NOMO-1 treated with dmso at 0.1 percent for 144 hours (cell line): Measurements from ENCODE around the gene RHCG.
"Not testable (repeated sequence)": the region's sequence is repeated elsewhere in the genome, so short reads cannot be mapped to it uniquely, and the experiment has no call there.

Experiments used
- DNase-seq: peaks from one replicate; lab custom pipeline; 2025; ENCODE audit not compliant: unreplicated experiment; lab: John Stamatoyannopoulos, UW

The RHCG gene

DNA sequence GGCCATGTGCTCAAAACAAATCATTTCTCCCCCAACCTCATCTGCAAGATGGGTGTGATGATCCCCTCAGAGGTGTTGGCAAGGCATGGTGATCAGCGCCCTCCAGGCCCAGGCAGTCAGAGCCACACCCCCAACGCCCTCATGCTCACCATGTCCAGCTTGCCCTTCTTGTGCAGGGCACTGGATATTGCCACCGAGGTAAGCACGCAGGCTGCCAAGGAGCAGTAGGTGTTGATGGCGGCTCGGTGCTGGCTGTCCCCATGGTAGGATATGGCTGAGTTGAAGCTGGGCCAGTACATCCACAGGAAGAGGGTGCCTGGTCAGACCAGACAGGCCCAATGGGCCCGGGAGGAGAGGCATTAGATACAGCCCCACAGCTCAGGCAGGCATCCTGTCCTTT is 17.2 kb downstream of the RHCG start:
- no peak for DNase-seq

DNA sequence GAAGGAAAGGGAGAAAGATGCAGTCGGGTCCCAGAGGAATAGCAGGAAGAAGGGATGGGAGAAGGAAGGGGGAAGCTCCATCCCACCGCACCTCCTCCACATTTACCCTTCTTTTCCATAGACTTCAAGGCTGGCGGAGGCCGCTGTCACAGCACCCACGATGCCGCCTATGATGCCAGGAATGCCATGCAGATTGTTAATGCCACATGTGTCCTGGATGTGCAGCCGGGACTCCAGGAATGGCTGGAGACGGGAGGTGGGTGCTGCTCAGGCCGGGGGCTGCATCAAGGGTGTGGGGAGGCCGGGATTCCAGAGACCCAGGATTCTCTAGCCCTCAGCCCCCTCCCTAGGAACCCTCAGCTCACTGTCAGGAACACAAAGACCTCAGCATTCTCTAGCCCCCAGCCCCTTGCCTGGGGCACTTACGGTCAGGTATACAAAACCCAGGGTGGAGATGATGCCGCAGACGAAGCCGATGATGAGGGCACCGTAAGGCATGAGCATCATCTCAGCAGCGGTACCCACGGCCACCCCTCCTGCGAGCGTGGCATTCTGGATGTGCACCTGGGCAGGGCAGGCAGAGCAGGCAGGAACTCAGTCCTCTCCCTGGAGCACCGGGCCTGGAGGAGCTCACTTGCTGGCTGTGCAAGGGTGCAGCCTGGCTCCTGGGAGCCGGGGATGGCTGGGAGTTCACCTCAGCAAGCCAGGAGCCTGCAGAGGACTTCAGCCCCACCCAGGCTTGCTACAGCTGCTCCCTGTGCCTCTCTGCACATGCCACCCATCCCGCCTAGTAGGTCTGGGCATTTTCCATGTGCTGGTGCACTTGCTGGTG is 18.8 kb downstream of the RHCG start:
- DNase-seq = no peak

DNA sequence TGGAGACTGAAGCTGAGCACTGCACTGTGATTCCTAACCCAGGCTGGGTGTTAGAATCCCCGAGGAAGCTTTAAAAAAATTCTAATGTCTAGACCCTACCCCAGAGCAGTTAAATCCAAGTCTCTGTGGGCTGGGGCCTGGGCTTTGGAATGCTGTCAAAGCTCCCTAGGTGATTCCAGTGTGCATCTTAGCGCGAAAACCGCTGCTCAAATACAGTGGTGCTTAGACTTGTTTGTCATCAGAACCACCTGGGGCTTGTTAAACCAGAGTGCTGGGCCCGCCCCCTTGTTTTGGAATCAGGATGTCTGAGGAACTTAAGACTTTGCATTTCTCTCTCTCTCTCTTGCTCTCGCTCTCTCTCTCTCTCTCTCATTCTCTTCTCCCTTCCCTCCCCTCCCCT is 20.7 kb downstream of the RHCG start:
- no peak for DNase-seq

DNA sequence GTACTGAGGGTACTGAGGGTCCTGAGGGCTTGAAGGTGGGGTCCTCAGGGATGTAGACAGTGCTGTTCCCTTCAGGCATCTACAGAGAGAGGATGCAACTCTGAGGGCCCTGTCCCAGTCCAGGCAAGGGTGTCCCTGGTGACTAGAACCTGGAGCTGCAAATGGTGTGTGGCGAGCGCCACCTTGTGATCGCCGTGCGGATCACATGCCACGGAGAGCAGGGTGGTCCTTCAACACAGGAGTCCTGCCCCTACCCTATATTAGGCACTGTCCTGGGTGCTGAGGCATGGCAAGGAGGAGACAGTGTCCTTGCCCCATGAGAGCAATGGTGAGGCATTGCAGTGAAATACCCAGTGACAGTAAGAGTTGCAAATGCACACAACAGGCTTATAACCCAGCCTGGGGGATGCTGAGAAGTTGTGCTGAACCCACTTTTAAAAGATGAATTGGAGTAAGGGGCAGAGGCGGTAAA is 23.6 kb downstream of the RHCG start:
- DNase-seq = peak; percentile 17

DNA sequence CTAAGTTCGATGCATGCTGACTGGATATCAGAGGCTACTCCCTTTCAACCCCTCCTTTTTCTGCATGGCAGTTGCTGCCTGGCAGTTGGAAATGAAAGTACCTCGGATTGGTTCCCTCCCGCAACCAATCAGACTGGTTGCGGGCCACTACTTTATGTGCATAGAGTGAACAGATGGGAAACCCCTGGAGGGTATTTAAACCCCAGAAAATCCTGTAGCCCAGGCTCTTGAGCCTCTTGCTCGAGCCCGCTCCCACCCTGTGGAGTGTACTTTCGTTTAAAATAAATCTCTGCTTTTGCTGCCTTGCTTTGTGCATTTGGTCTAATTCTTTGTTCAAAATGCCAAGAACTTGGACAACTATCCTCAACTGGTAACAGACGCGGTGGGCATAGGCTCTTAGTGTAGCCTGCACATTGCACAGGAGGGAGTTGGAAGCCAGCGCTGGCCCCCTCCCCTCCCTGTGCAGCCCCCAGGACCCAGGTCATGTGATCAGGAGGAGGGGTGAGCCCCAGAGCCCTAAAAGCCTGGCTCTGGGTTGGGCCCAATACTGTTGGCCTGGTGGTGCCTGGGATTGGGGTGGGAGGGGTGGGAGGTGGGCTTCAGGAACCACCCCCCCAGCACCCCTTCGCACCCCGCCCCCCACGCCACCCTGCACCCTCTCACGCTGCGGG is 26.8 kb downstream of the RHCG start:
- DNase-seq = no peak

DNA sequence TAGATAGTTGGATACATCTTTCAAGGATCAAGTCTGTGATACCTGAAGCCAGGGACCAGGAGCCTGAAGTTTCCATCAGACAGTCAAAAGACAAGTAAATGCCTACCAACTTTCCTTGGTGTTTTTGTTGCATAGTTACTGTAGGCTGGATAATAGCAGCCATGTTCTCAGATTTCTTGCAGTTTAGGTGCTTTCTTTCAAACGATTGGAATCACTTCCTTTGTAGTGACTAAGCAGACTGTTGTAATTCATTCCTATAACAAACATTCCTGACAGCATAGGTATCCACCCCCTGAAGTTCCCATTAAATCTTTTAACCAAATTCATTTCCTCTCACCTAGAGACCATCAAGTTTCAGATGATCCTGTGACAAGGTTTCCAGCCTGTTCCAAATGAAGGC is 27.6 kb downstream of the RHCG start:
- DNase-seq = not testable (repeated sequence)

DNA sequence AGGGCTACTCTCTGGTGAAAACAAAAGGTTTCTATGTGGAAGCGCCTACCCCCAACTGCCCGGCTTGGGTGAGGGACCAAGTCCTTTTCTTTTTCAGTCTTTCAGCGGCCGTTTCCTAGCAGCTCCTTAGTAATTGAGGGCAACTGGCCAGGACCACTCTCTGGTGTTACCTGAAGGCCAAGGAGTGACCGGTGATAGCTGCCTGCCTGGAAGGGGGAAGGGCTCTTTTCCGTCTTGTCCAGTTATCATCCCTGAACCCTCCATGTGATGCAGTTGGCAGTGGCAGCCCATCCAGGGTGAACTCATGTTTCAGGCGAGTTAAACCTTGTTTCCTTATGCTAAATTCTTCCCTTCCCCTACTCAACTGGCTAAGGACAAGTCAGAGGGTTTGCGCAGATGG is 33.3 kb downstream of the RHCG start:
- DNase-seq = no peak

DNA sequence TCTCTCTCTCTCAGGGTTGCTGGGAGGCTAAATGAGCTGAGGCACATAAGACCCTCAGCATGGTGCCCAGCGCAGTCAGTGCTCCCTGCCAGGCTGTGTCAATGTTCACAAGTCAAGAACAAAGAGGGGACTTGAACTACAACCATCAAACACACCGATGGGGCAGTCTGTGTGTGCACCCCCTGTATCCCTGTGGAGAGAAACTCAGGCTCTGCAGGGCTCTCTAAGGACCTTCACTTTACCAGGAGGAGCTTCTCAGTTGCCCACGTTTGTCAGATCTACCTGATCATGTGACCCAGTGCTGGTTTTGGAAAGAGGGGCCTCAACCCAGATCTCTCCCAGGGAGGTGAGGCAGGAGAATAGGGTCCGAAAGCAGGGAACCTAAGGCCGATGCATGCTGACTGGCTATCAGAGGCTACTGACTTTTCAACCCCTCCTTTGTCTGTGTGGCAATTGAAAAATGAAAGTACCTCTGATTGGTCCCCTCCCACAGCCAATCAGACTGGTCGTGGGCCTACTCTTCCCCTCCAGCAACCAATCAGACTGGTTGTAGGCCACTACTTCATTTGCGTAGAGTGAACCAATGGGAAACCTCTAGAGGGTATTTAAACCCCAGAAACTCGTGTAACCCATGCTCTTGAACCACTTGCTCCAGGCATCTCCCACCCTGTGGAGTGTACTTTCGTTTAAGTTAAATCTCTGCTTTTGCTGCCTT is 34.0 kb downstream of the RHCG start:
- no peak for DNase-seq

DNA sequence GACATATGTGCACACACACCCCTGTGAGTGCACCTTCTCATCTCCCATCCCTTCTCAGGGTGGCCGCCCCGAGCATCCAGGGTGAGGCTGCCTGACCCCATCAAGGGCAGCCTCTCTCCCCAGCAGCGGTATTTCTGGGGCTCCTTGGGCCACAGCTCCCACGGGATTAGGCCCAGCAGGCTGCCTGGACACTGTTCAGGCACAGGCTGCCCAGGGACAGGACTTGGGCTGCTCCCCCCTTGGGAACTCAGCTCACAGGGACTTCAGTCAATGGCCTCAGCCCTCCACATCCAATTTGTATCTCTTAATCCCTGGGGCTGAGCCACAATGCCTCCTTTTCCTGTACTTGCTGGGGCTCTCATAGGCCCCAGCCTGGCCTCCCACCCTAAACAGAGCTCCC is 35.0 kb downstream of the RHCG start:
- DNase-seq = no peak

DNA sequence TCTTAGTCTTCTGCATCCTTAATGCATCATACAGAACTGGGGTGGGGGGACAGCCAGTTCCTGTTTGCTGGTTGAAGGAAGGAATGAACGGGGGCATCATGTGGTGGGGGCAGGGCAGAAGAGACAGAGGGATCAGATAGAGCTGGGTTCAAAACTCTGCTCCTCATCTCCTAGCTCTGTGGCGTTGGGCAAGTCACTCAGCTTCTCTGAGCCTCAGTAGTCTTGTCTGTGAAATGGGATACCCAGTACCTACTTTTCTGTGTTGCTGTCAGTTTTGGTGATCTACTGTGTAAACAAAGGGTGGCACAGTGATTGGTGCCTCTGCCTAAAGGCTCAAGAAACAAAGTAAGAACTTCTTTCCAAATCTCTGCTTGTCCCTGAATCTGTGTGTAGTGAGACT is 36.3 kb downstream of the RHCG start:
- no peak for DNase-seq

DNA sequence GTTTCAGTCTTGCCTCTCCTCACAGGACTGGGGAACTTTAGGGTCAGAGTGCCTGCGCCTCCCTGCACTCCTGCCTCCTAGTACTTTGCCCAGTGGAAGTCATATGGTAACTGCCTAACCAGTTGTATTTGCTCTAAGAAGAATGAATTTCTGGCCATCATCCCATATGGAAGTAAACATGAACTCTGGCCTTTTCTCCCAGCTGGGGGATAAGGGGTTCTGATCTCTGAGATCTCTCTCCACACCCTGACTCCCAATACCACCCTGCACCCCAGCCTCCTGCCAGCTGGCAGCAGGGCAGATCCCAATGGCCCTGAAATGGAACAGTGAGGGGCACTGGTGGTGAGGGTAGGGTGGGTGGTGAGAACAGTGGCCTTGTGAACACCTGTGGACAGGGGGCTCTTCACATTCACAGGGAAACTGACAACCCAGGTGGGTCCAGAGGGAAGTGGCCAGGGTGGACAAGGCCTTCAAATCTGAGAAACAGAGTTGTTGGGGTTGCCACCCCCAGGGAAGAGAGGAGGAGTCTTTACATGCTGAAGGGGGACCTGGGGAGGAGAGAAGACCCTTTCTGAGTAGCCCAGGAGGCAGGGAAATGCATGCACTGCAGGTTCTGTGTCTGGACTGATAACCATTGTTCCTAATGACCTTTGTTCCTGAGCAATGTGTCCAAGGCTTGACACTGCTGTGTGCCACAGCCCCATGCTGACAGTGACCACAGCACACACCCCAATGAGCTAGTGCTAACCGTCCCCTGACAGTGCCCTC is 36.9 kb downstream of the RHCG start:
- DNase-seq = no peak

DNA sequence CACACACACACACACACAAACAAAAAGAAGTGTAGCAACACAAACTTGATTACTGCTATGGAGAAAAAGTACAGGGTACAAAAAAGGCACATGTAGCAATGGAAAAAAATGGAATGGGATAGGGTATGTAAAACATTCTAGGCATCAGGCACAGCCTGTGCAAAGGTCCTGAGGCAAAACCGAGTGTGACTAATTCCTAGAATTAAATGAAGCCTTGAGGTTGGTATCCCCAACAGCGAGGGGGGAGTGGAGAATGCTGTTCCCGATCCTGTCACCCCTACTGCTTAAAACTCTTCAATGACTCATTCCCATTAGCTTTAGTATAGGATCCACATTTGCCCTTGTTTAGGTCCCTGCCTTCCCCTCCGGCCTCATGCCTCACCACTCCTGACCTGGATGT is 37.9 kb downstream of the RHCG start:
- no peak for DNase-seq

DNA sequence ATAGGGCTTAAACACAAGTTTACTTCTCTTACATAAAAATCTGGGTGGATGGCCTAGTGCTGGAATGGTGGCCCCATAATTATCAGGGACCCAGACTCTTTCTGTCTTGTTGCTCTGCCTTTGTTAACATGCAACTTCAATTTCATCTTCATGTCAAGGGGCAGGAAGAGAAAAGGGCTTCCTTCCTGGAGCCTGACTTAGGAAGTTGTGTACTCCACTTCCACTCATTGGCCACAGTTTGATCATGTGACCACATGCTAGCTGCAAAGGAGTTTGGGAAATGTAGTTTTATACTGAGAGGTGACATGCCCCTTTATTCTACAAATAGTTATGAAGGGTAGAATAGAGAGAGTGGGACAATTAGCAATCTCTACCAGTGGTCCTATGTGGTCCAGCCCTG is 39.3 kb downstream of the RHCG start:
- DNase-seq = no peak

DNA sequence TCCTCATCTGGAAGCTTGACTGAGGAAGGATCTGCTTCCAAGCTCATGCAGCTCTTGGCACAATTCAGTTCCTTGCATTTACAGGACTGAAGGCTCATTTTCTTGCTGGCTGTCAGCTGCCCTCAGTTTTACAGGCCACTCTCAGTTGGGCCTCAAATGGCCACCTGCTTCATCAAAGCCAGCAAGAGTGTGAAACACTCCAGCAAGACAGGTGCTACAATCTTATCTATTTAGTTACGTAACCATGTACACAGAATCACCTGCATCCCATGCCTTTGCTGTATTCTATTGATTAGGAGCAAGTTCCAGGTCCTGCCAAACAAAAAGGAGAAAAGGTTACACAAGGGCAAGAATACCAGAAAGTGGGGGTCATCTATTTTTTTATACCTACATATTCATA is 40.8 kb downstream of the RHCG start:
- no peak for DNase-seq

DNA sequence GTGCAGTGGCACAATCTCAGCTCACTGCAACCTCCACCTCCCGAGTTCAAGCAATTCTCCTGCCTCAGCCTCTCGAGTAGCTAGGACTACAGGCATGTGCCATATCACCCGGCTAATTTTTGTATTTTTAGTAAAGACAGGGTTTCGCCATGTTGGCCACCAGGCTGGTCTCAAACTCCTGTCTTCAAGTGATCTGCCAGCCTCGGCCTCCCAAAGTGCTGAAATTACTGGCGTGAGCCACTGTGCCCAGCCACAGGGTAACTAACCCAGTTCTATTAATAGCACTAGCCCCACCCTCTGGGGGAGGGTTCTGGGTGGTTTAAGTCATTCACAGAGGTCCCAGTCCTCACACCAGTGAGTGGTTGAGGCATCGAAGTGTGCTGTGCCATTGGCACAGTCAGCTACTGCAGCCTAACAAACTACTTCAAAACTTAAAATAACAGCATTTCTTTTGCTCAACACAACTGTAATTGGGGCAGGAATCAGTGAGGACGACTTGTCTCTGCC is 44.0 kb downstream of the RHCG start:
- no peak for DNase-seq

DNA sequence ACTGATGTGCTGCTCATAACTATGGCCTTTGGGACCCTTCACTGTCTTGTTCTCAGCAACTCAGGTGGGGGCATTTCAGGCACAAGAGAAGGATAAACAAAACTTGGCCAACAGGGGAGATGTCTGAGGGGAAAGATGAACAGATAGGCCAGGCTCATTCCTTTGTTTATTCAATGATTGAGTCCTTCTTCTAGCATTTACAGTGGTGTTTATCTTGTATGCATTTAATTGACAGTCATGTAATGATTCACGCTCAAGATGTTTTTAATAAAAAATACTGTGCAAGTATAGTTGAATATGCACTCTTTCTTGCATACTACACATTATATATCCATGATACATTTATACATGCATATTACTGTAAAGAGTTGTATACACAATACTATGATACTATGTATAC is 44.5 kb downstream of the RHCG start:
- DNase-seq = no peak

DNA sequence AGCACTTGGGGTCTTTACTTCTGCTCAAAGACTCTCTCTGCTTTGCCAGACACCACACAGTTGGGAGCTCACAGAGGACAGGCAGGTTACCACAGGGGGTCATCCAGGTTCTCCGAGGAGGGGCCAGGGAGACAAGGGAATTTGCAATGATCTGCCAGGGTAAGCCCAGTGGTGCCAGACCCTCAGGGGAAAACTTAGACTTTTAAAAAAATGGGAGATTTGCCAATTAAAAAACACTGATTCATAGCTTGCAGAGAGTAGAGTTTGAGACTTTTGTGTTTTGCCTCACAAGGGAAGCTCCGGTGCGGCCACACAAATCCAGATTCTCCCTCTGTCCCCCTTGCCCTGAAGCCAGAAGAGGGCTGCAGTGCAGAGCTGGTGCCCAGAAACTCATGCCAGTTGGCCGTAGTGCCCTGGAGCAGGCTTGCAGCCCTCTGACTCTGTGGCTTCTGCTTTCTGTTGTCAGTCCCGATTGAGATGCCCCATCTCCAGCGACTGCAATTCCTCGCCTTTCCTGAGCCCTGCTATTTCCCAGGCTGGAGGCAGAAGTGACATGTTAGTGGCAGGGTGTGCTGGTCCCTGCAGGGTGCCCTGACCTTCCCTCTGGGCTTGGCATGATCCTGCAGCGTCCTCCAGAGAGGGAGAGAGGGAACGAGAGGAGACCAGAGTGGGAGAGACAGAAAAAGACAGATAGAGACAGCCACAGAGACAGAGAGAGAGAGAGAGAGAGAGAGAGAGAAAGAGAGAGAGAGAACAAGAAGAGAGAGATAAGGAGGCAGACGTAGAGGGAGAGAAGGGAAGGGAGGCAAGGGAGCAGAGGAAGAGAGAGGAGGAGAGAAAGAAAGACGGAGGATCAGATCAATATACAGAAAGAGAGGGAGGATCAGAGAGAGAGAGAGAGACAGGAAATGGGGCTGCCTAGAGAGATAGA is 46.0 kb downstream of the RHCG start:
- no peak for DNase-seq

DNA sequence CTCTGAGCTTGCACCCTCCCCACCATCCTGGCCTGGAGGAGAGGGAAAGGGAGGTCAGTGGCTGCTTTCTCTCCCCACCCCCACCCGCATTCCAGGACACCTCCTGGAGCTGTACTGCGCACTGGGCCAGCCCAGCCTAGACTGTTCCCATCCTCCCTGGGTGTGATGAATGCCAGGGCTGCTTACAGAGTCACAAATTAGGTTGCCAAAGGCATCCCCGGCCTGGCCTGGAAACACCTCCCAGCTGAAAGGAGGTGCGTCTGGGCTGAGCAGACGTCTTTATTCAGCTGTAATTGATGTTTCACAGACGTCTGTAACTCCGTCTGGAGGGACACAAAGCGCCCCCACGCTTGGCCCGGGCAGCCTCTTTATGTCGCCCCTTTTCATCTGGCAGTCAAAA is 47.6 kb downstream of the RHCG start:
- DNase-seq = no peak

DNA sequence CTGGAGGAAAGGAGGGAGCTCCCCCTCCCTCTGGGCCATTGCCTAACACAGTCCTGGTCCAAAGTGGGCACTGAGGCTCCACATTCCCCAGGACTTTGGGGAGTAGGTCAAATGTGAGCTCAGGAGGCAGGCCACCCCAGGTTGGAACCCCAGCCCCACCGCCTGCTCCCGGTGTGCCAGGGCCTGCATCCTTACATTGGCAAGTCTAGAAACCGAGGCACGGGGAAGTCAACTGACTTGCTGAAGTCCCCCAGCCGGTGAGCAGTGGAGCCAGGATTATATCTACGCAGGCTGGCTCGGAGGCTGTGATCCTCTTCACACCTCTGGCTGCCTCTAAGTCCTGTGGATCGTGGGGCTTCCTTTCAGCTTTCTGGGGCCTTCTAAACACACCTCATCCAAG is 48.7 kb downstream of the RHCG start:
- no peak for DNase-seq
